SK-N-SH treated with all-trans-retinoic acid at 6 μM for 48 hours (cell line): Measurements from ENCODE around the gene CADM1.

ENCODE experiments used
- ATAC-seq: fragments of 200-7000 bp; cut with Tn5 transposase; 3 replicates; pipeline ENCODE4 v1.9.1; 2020; ENCODE audit warnings: mild to moderate bottlenecking, moderate library complexity
- ARNTL ChIP-seq: fragments of 450-650 bp; formaldehyde crosslinking; IDR thresholded peaks from 2 replicates; pipeline ENCODE4 v1.5.0; 2020; ENCODE audit warnings: low read depth, mild to moderate bottlenecking, moderate library complexity, borderline replicate concordance
- BACH2 ChIP-seq: fragments of 250-450 bp; sonication (Bioruptor Pico); IDR thresholded peaks from 2 replicates; pipeline ENCODE4 v1.9.0; 2021; ENCODE audit warnings: mild to moderate bottlenecking, borderline replicate concordance
- CSDC2 ChIP-seq: fragments of 250-450 bp; sonication (Bioruptor Pico); IDR thresholded peaks from 2 replicates; pipeline ENCODE4 v1.5.0; 2020; ENCODE audit warnings: mild to moderate bottlenecking, moderate library complexity
- ESRRG ChIP-seq: fragments of 250-450 bp; sonication (Bioruptor Pico); IDR thresholded peaks from 2 replicates; pipeline ENCODE4 v1.6.1; 2021; ENCODE audit warnings: mild to moderate bottlenecking
- GLIS3 ChIP-seq: fragments of 250-450 bp; sonication (Bioruptor Pico); IDR thresholded peaks from 2 replicates; pipeline ENCODE4 v1.5.0; 2020; ENCODE audit warnings: mild to moderate bottlenecking, moderate library complexity
- ISL1 ChIP-seq: fragments of 250-450 bp; sonication (Bioruptor Pico); IDR thresholded peaks from 2 replicates; pipeline ENCODE4 v2.1.2; 2022; ENCODE audit warnings: mild to moderate bottlenecking, moderate library complexity
- OSR1 ChIP-seq: fragments of 250-450 bp; sonication (Bioruptor Pico); IDR thresholded peaks from 2 replicates; pipeline ENCODE4 v1.8.0; 2022; ENCODE audit warnings: moderate library complexity, mild to moderate bottlenecking, inconsistent platforms
- PPARA ChIP-seq: fragments of 250-450 bp; sonication (Bioruptor Pico); IDR thresholded peaks from 2 replicates; pipeline ENCODE4 v1.5.0; 2020; ENCODE audit warnings: mild to moderate bottlenecking, borderline replicate concordance
- RARB ChIP-seq: fragments of 250-450 bp; sonication (Bioruptor Pico); IDR thresholded peaks from 2 replicates; pipeline ENCODE4 v1.8.0; 2021; ENCODE audit warnings: mild to moderate bottlenecking, moderate library complexity
- SNAI2 ChIP-seq: fragments of 250-450 bp; sonication (Bioruptor Pico); IDR thresholded peaks from 2 replicates; pipeline ENCODE4 v1.5.0; 2020; ENCODE audit warnings: mild to moderate bottlenecking, moderate library complexity
- TCF4 ChIP-seq: fragments of 250-450 bp; sonication (Bioruptor Pico); IDR thresholded peaks from 2 replicates; pipeline ENCODE4 v1.8.0; 2021; ENCODE audit warnings: mild to moderate bottlenecking, moderate library complexity, borderline replicate concordance
- ZC3H10 ChIP-seq: fragments of 250-450 bp; sonication (Bioruptor Pico); IDR thresholded peaks from 2 replicates; pipeline ENCODE4 v1.5.1; 2021; ENCODE audit warnings: mild to moderate bottlenecking, moderate library complexity
- ZFP3 ChIP-seq: fragments of 250-450 bp; sonication (Bioruptor Pico); IDR thresholded peaks from 2 replicates; pipeline ENCODE4 v1.5.0; 2020; ENCODE audit warnings: mild to moderate bottlenecking, moderate library complexity
- ZFP30 ChIP-seq: fragments of 450-650 bp; formaldehyde crosslinking; IDR thresholded peaks from 2 replicates; pipeline ENCODE4 v1.5.0; 2022; ENCODE audit warnings: mild to moderate bottlenecking, moderate library complexity
- ZNF565 ChIP-seq: fragments of 450-650 bp; formaldehyde crosslinking; conservative IDR thresholded peaks from 2 replicates; pipeline ENCODE4 v1.5.0; 2020; ENCODE audit warnings: low read depth, mild to moderate bottlenecking, moderate library complexity
- ZNF70 ChIP-seq: fragments of 450-650 bp; formaldehyde crosslinking; IDR thresholded peaks from 2 replicates; pipeline ENCODE4 v1.5.0; 2020; ENCODE audit warnings: mild to moderate bottlenecking, moderate library complexity
- ZNF8 ChIP-seq: fragments of 450-650 bp; formaldehyde crosslinking; IDR thresholded peaks from 2 replicates; pipeline ENCODE4 v1.5.0; 2020; ENCODE audit warnings: mild to moderate bottlenecking, moderate library complexity
- TF ChIP-seq, protein P1 (sequence below): fragments of 250-450 bp; sonication (Bioruptor Pico); IDR thresholded peaks from 2 replicates; pipeline ENCODE4 v1.8.0; 2020; ENCODE audit warnings: mild to moderate bottlenecking, moderate library complexity, borderline replicate concordance
- TF ChIP-seq, protein P2 (sequence below): fragments of 250-450 bp; sonication (Bioruptor Pico); IDR thresholded peaks from 2 replicates; pipeline ENCODE4 v1.5.1; 2020; ENCODE audit warnings: low read depth, mild to moderate bottlenecking, moderate library complexity

The CADM1 gene

DNA sequence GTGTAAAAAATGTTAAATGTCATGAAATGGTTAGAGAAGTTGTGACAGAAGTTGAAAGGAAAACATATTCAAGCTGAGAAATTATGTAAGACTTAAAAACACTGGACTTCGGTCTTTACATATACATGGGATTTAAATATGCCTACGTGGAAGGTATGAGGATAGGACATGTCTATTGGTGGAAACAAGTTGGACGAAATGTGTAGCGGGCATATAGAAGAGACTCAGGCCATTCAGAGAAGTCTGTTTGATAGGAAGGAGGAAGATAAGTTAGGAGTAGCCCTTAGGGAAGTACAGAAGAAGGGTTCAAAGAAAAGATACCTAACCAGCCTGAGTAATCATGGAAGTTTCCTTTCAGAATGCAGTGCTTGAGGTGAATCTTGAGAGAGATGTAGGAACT lies 14.7 kb downstream of the CADM1 start:
- TF ChIP-seq SNAI2 (CRISPR knock-in tag) (no peak), GLIS3 (CRISPR knock-in tag) (no peak), TCF4 (CRISPR knock-in tag) (no peak), ARNTL (CRISPR knock-in tag) (no peak), OSR1 (CRISPR knock-in tag) (no peak), ZNF565 (CRISPR knock-in tag) (no peak), ESRRG (CRISPR knock-in tag) (no peak), ZC3H10 (CRISPR knock-in tag) (no peak), CSDC2 (no peak)
- TF ChIP-seq, all 23 proteins: peak for 0
- ATAC-seq = no peak

DNA sequence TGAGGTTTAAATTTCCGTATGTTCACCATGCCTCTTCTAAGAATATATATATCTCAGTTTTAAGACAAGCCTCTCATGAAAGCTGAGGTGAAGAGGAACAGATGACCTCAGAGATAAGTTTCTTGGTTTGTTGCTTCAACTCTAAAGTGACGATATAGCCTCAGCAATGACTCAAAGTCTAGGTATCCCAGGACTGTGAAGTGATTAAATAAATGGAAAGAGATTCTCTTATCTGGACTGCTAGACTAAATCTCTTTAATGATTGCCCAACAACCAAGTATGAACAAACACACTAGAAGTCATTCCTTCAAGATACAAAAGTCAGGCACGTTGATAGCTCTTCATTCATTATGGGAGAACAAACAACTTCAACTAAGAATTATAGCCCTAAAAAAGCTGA lies 15.3 kb downstream of the CADM1 start:
- TF ChIP-seq, protein P1, sequence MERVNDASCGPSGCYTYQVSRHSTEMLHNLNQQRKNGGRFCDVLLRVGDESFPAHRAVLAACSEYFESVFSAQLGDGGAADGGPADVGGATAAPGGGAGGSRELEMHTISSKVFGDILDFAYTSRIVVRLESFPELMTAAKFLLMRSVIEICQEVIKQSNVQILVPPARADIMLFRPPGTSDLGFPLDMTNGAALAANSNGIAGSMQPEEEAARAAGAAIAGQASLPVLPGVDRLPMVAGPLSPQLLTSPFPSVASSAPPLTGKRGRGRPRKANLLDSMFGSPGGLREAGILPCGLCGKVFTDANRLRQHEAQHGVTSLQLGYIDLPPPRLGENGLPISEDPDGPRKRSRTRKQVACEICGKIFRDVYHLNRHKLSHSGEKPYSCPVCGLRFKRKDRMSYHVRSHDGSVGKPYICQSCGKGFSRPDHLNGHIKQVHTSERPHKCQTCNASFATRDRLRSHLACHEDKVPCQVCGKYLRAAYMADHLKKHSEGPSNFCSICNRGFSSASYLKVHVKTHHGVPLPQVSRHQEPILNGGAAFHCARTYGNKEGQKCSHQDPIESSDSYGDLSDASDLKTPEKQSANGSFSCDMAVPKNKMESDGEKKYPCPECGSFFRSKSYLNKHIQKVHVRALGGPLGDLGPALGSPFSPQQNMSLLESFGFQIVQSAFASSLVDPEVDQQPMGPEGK (CRISPR knock-in tag) = 0 out of 2 replicates have a peak, but pooled peaks have one; percentile 32
- TF ChIP-seq ZFP3 (CRISPR knock-in tag) (0 out of 2 replicates have a peak, but pooled peaks have one; percentile 67), GLIS3 (CRISPR knock-in tag) (0 out of 2 replicates have a peak, but pooled peaks have one; percentile 42), ZFP30 (CRISPR knock-in tag) (no peak), ISL1 (CRISPR knock-in tag) (peak; percentile 95), ZNF8 (CRISPR knock-in tag) (no peak), PPARA (CRISPR knock-in tag) (no peak)
- TF ChIP-seq, protein P2, sequence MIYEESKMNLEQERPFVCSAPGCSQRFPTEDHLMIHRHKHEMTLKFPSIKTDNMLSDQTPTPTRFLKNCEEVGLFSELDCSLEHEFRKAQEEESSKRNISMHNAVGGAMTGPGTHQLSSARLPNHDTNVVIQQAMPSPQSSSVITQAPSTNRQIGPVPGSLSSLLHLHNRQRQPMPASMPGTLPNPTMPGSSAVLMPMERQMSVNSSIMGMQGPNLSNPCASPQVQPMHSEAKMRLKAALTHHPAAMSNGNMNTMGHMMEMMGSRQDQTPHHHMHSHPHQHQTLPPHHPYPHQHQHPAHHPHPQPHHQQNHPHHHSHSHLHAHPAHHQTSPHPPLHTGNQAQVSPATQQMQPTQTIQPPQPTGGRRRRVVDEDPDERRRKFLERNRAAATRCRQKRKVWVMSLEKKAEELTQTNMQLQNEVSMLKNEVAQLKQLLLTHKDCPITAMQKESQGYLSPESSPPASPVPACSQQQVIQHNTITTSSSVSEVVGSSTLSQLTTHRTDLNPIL = peak; percentile 81
- ATAC-seq = peak; percentile 73

DNA sequence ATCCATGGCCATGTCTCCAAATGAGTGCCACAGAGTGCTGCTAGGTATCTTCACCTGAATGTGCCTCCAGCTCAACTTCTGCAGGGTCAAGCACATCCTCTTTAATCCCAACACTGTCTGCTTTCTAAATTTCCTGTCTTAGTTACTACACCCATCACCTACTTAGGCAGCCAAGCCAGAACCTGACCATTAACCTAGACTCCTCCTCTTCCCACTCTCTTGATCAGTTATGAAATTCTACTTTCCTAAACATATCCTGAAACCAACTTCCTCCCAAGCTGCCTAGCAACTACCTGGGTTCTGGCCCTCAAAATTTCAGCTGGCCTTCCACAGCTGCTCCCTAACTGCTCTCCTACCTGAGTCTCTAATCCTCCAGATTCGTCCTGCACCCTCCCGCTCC lies 22.7 kb downstream of the CADM1 start:
- no peak for ATAC-seq
- no peak for TF ChIP-seq ZC3H10 (CRISPR knock-in tag)
- no peak for TF ChIP-seq SNAI2 (CRISPR knock-in tag)
- TF ChIP-seq, protein P1 (CRISPR knock-in tag) = no peak
- TF ChIP-seq ESRRG (CRISPR knock-in tag) = no peak
- no peak for TF ChIP-seq CSDC2
- TF ChIP-seq GLIS3 (CRISPR knock-in tag) = no peak
- TF ChIP-seq ZNF70 (CRISPR knock-in tag) = no peak

DNA sequence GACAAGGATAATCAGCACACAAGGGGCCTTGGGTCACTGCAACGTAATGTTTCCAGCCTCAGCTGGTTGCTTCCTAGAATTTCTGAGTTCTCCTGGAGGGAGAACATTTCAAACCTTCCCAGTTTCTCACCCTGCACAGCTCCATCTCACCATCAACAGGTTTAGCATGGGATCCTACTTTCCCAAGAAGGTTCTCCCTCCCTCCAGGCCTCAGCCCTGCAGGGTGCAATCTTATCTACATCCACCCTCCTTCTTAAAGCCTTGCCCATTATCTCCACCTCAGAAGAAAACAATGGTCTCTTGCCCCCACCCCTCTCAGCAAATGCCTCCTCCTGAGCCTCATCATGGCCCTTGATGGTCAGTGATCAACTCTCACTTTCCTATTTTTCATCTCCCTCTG lies 23.6 kb downstream of the CADM1 start:
- TF ChIP-seq CSDC2 (no peak), ZNF565 (CRISPR knock-in tag) (no peak), RARB (no peak), ZFP30 (CRISPR knock-in tag) (no peak)
- ATAC-seq = no peak

DNA sequence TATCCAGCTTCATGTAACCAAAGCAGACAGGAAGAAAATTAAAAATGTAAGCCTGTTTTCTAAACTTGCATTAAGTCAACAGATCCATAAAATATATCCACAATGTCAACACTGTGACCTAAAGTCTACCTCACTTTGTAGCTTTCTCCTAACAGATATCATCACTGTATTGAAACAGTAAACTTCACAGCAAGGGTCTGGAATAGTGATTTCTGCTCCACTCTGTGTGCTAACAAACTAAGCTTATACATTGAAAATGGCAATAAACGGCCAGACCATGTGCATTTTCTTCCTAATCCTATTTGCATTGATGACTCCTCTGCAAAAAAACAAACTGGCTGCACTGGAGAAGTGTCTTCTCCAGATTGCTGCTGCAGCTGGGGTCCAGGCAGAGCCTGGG lies 26.8 kb downstream of the CADM1 start:
- TF ChIP-seq, protein P2 = no peak
- no peak for TF ChIP-seq ZNF70 (CRISPR knock-in tag)
- no peak for TF ChIP-seq RARB
- TF ChIP-seq ESRRG (CRISPR knock-in tag) = no peak
- no peak for TF ChIP-seq TCF4 (CRISPR knock-in tag)
- TF ChIP-seq BACH2 (CRISPR knock-in tag) = no peak
- no peak for TF ChIP-seq GLIS3 (CRISPR knock-in tag)
- ATAC-seq = no peak
